ENCODE measurements around the gene SETBP1.

Gene SETBP1

GRCh38 chr18:44979748-44980147 lies 299.1 kb downstream of the SETBP1 start:
- no peak overlapping the region for H2BK120ac ChIP-seq (ENCODE audit: insufficient read depth, low read length, poor library complexity)
- WGBS (ENCODE audit: extremely low coverage, insufficient coverage, insufficient read length) = no CpG with 5 or more reads among the region's 3 CpGs

DNA sequence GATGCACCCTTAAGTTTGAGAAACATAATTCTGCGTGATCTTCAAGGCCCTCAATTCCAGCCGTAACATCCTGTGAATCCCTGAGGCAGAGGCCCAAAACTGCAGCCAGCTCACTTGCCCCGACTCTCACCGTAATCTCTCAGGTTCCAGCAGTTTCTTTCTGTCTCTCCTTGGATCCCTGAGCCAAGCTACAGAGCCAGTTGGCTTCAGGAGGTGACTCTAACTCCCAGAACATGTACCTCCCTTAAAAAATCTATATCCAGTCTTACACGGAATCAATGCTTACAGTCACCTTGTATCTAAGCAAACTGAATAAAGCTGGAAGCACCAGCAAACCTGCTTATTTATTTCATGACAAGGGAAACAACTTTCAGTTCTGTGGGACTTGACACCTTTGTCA lies 300.4 kb downstream of the SETBP1 start:
- no peak overlapping the region for H3K23ac ChIP-seq (ENCODE audit: low read length)
- H3K4me2 ChIP-seq (ENCODE audit: low read length) = no peak overlapping the region
- no peaks in the 10 kb centered on the region for H3K79me1 ChIP-seq (ENCODE audit: low read length)
- H3K27ac ChIP-seq (ENCODE audit: low read depth, low read length) = no peak overlapping the region
- H3K4me1 ChIP-seq (ENCODE audit: control insufficient read depth in 1 of 2, insufficient read depth in 2 of 2, low read length in 2 of 2) = no peaks in the 10 kb centered on the region
- H2BK120ac ChIP-seq (ENCODE audit: insufficient read depth, low read length, poor library complexity) = no peak overlapping the region
- no peaks in the 10 kb centered on the region for H3K27me3 ChIP-seq (ENCODE audit: insufficient read depth, low read length)
- WGBS (ENCODE audit: extremely low coverage, insufficient coverage, insufficient read length) = no CpG with 5 or more reads among the region's 5 CpGs
- no peak overlapping the region for H2AK5ac ChIP-seq (ENCODE audit: low read length)
- no peak overlapping the region for H2AFZ ChIP-seq (ENCODE audit: insufficient read depth, low read length, poor library complexity)
- no peaks in the 10 kb centered on the region for H3K36me3 ChIP-seq (ENCODE audit: control insufficient read depth in 1 of 2, insufficient read depth in 2 of 2, low read length in 2 of 2)
- no peak overlapping the region for H4K91ac ChIP-seq (ENCODE audit: low read depth, low read length)
- H3K18ac ChIP-seq (ENCODE audit: low read length) = no peak overlapping the region
- H2BK12ac ChIP-seq (ENCODE audit: low read length) = no peak overlapping the region
- DNase-seq = no peak
- no peak overlapping the region for H3K9ac ChIP-seq (ENCODE audit: low read length)
- no peak overlapping the region for H3K14ac ChIP-seq (ENCODE audit: low read length)
- no peak overlapping the region for H3K4ac ChIP-seq (ENCODE audit: low read depth, low read length)
- no peak overlapping the region for H4K8ac ChIP-seq (ENCODE audit: low read depth, low read length)
- no peak overlapping the region for H3K4me3 ChIP-seq (ENCODE audit: low read depth, low read length)
- no peaks in the 10 kb centered on the region for H3K9me3 ChIP-seq (ENCODE audit: insufficient read depth, low read depth, low read length)
- H2BK5ac ChIP-seq (ENCODE audit: low read depth, low read length, poor library complexity) = no peak overlapping the region
- no peak overlapping the region for H4K12ac ChIP-seq (ENCODE audit: low read depth, low read length)
- no peaks in the 10 kb centered on the region for H3K79me2 ChIP-seq (ENCODE audit: control insufficient read depth, insufficient read depth, low read length, poor library complexity)

More at GRCh38 chr18:44979748-44980147, 299.1 kb downstream of the SETBP1 start:
- Histone ChIP-seq H3K4me1 (ENCODE audit: control insufficient read depth in 1 of 2, insufficient read depth in 2 of 2, low read length in 2 of 2) (no peaks in the 10 kb centered on the region), H2AFZ (ENCODE audit: insufficient read depth, low read length, poor library complexity) (no peak overlapping the region), H3K36me3 (ENCODE audit: control insufficient read depth in 1 of 2, insufficient read depth in 2 of 2, low read length in 2 of 2) (no peaks in the 10 kb centered on the region), H4K91ac (ENCODE audit: low read depth, low read length) (no peak overlapping the region), H3K23ac (ENCODE audit: low read length) (no peak overlapping the region), H2AK5ac (ENCODE audit: low read length) (no peak overlapping the region), H3K27ac (ENCODE audit: low read depth, low read length) (no peak overlapping the region), H4K8ac (ENCODE audit: low read depth, low read length) (no peak overlapping the region), H3K27me3 (ENCODE audit: insufficient read depth, low read length) (no peaks in the 10 kb centered on the region), H3K9me3 (ENCODE audit: insufficient read depth, low read depth, low read length) (no peaks in the 10 kb centered on the region), H3K18ac (ENCODE audit: low read length) (no peak overlapping the region), H3K4me3 (ENCODE audit: low read depth, low read length) (no peak overlapping the region), H3K79me1 (ENCODE audit: low read length) (no peaks in the 10 kb centered on the region), H2BK5ac (ENCODE audit: low read depth, low read length, poor library complexity) (no peak overlapping the region), H2BK12ac (ENCODE audit: low read length) (no peak overlapping the region), H3K4ac (ENCODE audit: low read depth, low read length) (no peak overlapping the region), H3K4me2 (ENCODE audit: low read length) (no peak overlapping the region), H3K79me2 (ENCODE audit: control insufficient read depth, insufficient read depth, low read length, poor library complexity) (no peaks in the 10 kb centered on the region), H3K14ac (ENCODE audit: low read length) (no peak overlapping the region), H4K12ac (ENCODE audit: low read depth, low read length) (no peak overlapping the region), H3K9ac (ENCODE audit: low read length) (no peak overlapping the region)
- peak in 1 of 2 donors; percentile 5 for DNase-seq

DNA sequence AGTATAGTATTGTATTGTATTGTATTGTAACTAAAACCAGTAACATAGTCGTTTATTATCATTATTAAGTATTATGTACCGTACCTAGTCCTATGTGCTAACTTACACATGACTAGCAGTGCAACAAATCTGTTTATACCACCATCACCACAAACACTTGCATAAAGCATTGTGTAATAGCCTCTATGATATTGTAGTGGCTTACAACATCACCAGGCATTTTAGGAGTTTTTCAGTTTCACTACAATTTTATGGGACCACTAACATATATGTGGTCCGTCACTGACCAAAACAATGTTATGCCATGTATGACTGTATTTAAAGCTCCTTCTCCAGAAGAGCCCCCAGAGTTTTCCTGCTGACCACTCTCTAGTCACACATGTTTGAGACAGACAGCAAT lies 306.2 kb downstream of the SETBP1 start:
- Histone ChIP-seq H3K14ac (ENCODE audit: low read length) (no peak overlapping the region), H3K36me3 (ENCODE audit: control insufficient read depth in 1 of 2, insufficient read depth in 2 of 2, low read length in 2 of 2) (no peaks in the 10 kb centered on the region), H3K4me3 (ENCODE audit: low read depth, low read length) (no peak overlapping the region), H3K4ac (ENCODE audit: low read depth, low read length) (no peak overlapping the region), H3K79me2 (ENCODE audit: control insufficient read depth, insufficient read depth, low read length, poor library complexity) (no peaks in the 10 kb centered on the region), H3K4me1 (ENCODE audit: control insufficient read depth in 1 of 2, insufficient read depth in 2 of 2, low read length in 2 of 2) (peaks cover 0 to 2% of the 10 kb centered on the region in 2 experiments), H3K23ac (ENCODE audit: low read length) (no peak overlapping the region), H3K9ac (ENCODE audit: low read length) (no peak overlapping the region), H2BK12ac (ENCODE audit: low read length) (no peak overlapping the region), H2BK120ac (ENCODE audit: insufficient read depth, low read length, poor library complexity) (no peak overlapping the region), H3K27ac (ENCODE audit: low read depth, low read length) (no peak overlapping the region), H2BK5ac (ENCODE audit: low read depth, low read length, poor library complexity) (no peak overlapping the region), H3K9me3 (ENCODE audit: insufficient read depth, low read depth, low read length) (no peaks in the 10 kb centered on the region), H3K4me2 (ENCODE audit: low read length) (no peak overlapping the region), H3K79me1 (ENCODE audit: low read length) (no peaks in the 10 kb centered on the region), H2AFZ (ENCODE audit: insufficient read depth, low read length, poor library complexity) (no peak overlapping the region), H2AK5ac (ENCODE audit: low read length) (no peak overlapping the region), H4K8ac (ENCODE audit: low read depth, low read length) (no peak overlapping the region), H4K91ac (ENCODE audit: low read depth, low read length) (no peak overlapping the region), H4K12ac (ENCODE audit: low read depth, low read length) (no peak overlapping the region), H3K18ac (ENCODE audit: low read length) (no peak overlapping the region), H3K27me3 (ENCODE audit: insufficient read depth, low read length) (no peaks in the 10 kb centered on the region)
- WGBS (ENCODE audit: extremely low coverage, insufficient coverage, insufficient read length) = no CpG with 5 or more reads among the region's 3 CpGs
- peak; percentile 5 to 82 for DNase-seq

DNA sequence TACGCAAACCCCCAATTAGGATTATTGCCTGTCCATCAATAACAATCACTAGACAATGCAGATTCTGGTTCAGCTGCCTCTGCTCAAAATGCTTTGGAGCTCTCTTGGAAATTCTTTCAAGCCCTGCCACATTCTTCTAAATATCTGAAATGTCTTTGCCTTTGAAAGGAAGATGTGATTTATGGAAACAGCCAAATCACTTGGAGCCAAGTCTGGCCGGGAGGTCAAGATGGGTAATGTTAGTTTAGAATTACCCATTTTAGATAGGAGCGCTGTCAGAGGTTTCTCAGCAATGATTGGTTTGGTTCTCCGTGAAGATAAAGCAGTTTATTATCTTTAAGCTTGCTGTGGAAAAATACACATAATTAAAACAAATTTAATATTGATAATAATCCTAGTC lies 306.7 kb downstream of the SETBP1 start:
- peak in 1 of 2 donors; percentile 69 for DNase-seq
- no peak overlapping the region for H3K4ac ChIP-seq (ENCODE audit: low read depth, low read length)
- H3K27ac ChIP-seq (ENCODE audit: low read depth, low read length) = no peak overlapping the region
- H4K8ac ChIP-seq (ENCODE audit: low read depth, low read length) = no peak overlapping the region
- no peaks in the 10 kb centered on the region for H3K36me3 ChIP-seq (ENCODE audit: control insufficient read depth in 1 of 2, insufficient read depth in 2 of 2, low read length in 2 of 2)
- H2BK120ac ChIP-seq (ENCODE audit: insufficient read depth, low read length, poor library complexity) = no peak overlapping the region
- no peak overlapping the region for H2AFZ ChIP-seq (ENCODE audit: insufficient read depth, low read length, poor library complexity)
- no peak overlapping the region for H3K4me3 ChIP-seq (ENCODE audit: low read depth, low read length)
- no peak overlapping the region for H4K12ac ChIP-seq (ENCODE audit: low read depth, low read length)
- no peak overlapping the region for H3K18ac ChIP-seq (ENCODE audit: low read length)
- no peak overlapping the region for H4K91ac ChIP-seq (ENCODE audit: low read depth, low read length)
- H3K27me3 ChIP-seq (ENCODE audit: insufficient read depth, low read length) = no peaks in the 10 kb centered on the region
- peaks cover 0 to 2% of the 10 kb centered on the region in 2 experiments for H3K4me1 ChIP-seq (ENCODE audit: control insufficient read depth in 1 of 2, insufficient read depth in 2 of 2, low read length in 2 of 2)
- WGBS (ENCODE audit: extremely low coverage, insufficient coverage, insufficient read length) = no CpG with 5 or more reads among the region's 4 CpGs
- no peaks in the 10 kb centered on the region for H3K9me3 ChIP-seq (ENCODE audit: insufficient read depth, low read depth, low read length)
- no peak overlapping the region for H3K4me2 ChIP-seq (ENCODE audit: low read length)
- H3K79me1 ChIP-seq (ENCODE audit: low read length) = no peaks in the 10 kb centered on the region
- no peak overlapping the region for H2BK12ac ChIP-seq (ENCODE audit: low read length)
- no peak overlapping the region for H3K14ac ChIP-seq (ENCODE audit: low read length)
- H3K9ac ChIP-seq (ENCODE audit: low read length) = no peak overlapping the region
- H2AK5ac ChIP-seq (ENCODE audit: low read length) = no peak overlapping the region
- H3K23ac ChIP-seq (ENCODE audit: low read length) = no peak overlapping the region
- no peaks in the 10 kb centered on the region for H3K79me2 ChIP-seq (ENCODE audit: control insufficient read depth, insufficient read depth, low read length, poor library complexity)
- H2BK5ac ChIP-seq (ENCODE audit: low read depth, low read length, poor library complexity) = no peak overlapping the region
